Body of pancreas (tissue), 4 donors: ENCODE measurements around the gene IPPK.

ENCODE experiments used
- CTCF ChIP-seq, 7 experiments: fragments of 450-650 bp in 4 of 7; fragments of 200-600 bp in 3 of 7; sonication (generic) in 3 of 7; IDR thresholded peaks; one replicate each; pipeline ENCODE4 v1.5.1; 2016 to 2019; ENCODE audit warnings: antibody characterized with exemption in 7 of 7
- POLR2A ChIP-seq, 3 donors: fragments of 450-650 bp; IDR thresholded peaks; one replicate each; pipeline ENCODE4 v1.6.1; 2016; ENCODE audit warnings: antibody characterized with exemption in 3 of 3, mild to moderate bottlenecking in 2 of 3

GRCh38 chr9:92631452-92632343 lies 38.2 kb downstream of the IPPK start:
- no peak for TF ChIP-seq CTCF (IDR thresholded peaks at IDR 0.05)
- no peak for TF ChIP-seq POLR2A (IDR thresholded peaks at IDR 0.05)
